ENCODE measurements around the gene PIP5KL1. TPM values are rescaled to one million over a fixed set of nuclear protein-coding genes. Genes with fewer than 3 reads are reported as not detected.

Gene PIP5KL1
- total RNA-seq, 1 experiment from 2014 or later, result 16.8 TPM

DNA sequence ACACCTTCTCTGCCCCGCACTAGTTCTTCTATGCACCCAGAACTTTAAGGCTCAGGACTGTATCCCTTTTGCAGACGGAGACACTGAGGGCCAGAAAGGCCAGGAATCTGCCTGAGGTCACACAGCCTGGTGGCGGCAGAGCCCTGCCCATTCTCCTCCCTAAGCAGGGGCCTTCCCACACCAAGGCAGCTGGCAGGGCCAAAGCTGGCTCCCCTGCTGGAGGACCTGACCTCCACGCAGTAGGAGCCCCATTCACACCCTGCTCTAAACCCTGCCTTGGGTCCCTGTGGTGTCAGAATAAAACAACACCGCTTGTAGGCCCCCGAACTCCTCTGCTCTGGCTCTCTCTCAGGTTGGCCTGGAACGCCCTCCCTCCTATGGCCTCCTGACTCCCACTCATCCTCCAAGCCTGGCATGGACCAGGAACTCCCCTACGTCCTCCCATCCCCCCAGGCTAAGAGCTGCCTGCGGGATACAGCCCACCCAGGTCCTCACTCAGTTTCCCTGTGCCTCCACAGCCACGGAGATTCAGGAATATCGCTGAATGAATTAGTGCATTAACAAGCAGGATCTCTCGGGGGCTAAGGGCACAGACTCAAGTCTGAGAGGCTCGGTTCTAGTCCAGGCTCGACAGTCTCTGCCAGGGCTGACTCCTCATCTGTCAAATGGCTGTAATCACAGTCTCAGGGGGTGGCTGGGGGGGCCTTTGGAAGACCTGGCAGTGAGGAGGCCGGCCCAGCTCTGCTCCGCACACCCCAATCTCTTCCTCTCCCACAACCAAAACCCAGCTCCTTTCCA lies 34.0 kb downstream of the PIP5KL1 start:
- no peaks in the 10 kb centered on the region; the same call in 1 of the 2 replicates for H3K27me3 Mint-ChIP-seq (ENCODE audit: low read depth)
- POLR2A ChIA-PET, result interaction anchor here (0.9 to 1.7 kb wide), 4 partner anchors 11 to 103 kb away, joined by 3 to 8 read pairs (median 4); partner anchors contain the start of genes PIP5KL1 and ST6GALNAC4
- peaks cover 44% of the 10 kb centered on the region for H3K36me3 Mint-ChIP-seq
- TF ChIP-seq MYBL2 (CRISPR knock-in tag; IDR thresholded peaks at IDR 0.05) (no peak), OVOL2 (CRISPR knock-in tag; IDR thresholded peaks at IDR 0.05; ENCODE audit: borderline replicate concordance) (no peak), E2F1 (CRISPR knock-in tag; IDR thresholded peaks at IDR 0.05) (no peak), AR (CRISPR knock-in tag; IDR thresholded peaks at IDR 0.05) (no peak), NFYB (CRISPR knock-in tag; conservative IDR thresholded peaks at IDR 0.05; ENCODE audit: low read depth) (no peak), MXD4 (CRISPR knock-in tag; IDR thresholded peaks at IDR 0.05; ENCODE audit: borderline replicate concordance) (no peak), ELF4 (CRISPR knock-in tag; IDR thresholded peaks at IDR 0.05; ENCODE audit: low read depth) (no peak), ZNF232 (CRISPR knock-in tag; IDR thresholded peaks at IDR 0.05) (no peak), NFE2L1 (CRISPR knock-in tag; IDR thresholded peaks at IDR 0.05) (no peak), ESRRA (CRISPR knock-in tag; IDR thresholded peaks at IDR 0.05; ENCODE audit: borderline replicate concordance) (no peak), ZNF512 (CRISPR knock-in tag; IDR thresholded peaks at IDR 0.05; ENCODE audit: borderline replicate concordance) (no peak)
- TF ChIP-seq, protein P1, sequence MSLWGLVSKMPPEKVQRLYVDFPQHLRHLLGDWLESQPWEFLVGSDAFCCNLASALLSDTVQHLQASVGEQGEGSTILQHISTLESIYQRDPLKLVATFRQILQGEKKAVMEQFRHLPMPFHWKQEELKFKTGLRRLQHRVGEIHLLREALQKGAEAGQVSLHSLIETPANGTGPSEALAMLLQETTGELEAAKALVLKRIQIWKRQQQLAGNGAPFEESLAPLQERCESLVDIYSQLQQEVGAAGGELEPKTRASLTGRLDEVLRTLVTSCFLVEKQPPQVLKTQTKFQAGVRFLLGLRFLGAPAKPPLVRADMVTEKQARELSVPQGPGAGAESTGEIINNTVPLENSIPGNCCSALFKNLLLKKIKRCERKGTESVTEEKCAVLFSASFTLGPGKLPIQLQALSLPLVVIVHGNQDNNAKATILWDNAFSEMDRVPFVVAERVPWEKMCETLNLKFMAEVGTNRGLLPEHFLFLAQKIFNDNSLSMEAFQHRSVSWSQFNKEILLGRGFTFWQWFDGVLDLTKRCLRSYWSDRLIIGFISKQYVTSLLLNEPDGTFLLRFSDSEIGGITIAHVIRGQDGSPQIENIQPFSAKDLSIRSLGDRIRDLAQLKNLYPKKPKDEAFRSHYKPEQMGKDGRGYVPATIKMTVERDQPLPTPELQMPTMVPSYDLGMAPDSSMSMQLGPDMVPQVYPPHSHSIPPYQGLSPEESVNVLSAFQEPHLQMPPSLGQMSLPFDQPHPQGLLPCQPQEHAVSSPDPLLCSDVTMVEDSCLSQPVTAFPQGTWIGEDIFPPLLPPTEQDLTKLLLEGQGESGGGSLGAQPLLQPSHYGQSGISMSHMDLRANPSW (CRISPR knock-in tag; conservative IDR thresholded peaks at IDR 0.05; ENCODE audit: low read depth), result no peak
- TF ChIP-seq, protein P2, sequence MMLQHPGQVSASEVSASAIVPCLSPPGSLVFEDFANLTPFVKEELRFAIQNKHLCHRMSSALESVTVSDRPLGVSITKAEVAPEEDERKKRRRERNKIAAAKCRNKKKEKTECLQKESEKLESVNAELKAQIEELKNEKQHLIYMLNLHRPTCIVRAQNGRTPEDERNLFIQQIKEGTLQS (CRISPR knock-in tag; conservative IDR thresholded peaks at IDR 0.05), result no peak
- H3K4me3 Mint-ChIP-seq, result peak overlapping the region; percentile 12
- peaks cover 21% of the 10 kb centered on the region for H3K4me1 Mint-ChIP-seq
- DNase-seq (ENCODE audit: low spot score), result no peak
- H3K27ac Mint-ChIP-seq, result peak overlapping the region; percentile 57; the same call in 1 of the 2 replicates
- H3K9me3 Mint-ChIP-seq, result peaks cover 6% of the 10 kb centered on the region; the same call in 1 of the 2 replicates
- no peak for ATAC-seq
- CTCF ChIA-PET, result interaction anchor here (0.6 to 1.7 kb wide), 13 partner anchors 14 to 287 kb away, joined by 3 to 33 read pairs (median 4); partner anchors contain the start of genes ST6GALNAC4 and TOR2A

DNA sequence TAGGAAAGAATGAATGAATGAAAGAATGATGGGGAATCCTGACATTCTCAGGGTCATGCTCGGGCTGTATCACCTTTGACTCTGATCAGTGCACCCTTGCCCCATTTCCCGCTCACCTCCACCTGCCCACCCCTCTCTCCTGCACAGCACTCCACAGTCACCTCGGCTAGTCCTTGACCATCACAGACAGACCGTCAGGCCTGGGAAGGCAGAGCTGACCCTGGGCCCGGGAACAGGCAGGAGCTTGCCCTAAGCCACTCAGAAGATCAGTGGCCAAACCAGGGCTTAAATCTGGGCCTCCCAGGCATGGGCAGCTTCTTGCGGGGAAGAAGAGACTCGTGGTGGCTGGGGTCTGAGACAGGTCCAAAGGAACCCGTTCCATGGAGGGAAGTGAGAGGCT lies 34.8 kb downstream of the PIP5KL1 start:
- ATAC-seq, result no peak
- CTCF ChIA-PET, result no interaction called here
- Mint-ChIP-seq H3K9me3 (peaks cover 6% of the 10 kb centered on the region; the same call in 1 of the 2 replicates), H3K36me3 (peaks cover 50% of the 10 kb centered on the region), H3K27ac (no peak overlapping the region), H3K4me3 (no peak overlapping the region), H3K27me3 (ENCODE audit: low read depth) (no peaks in the 10 kb centered on the region; the same call in 1 of the 2 replicates), H3K4me1 (peaks cover 18% of the 10 kb centered on the region)
- POLR2A ChIA-PET, result no interaction called here
- TF ChIP-seq PREB (CRISPR knock-in tag; IDR thresholded peaks at IDR 0.05; ENCODE audit: borderline replicate concordance) (no peak), ERG (CRISPR knock-in tag; IDR thresholded peaks at IDR 0.05) (no peak), ZNF263 (CRISPR knock-in tag; IDR thresholded peaks at IDR 0.05; ENCODE audit: low read depth) (no peak)
- TF ChIP-seq, protein P3, sequence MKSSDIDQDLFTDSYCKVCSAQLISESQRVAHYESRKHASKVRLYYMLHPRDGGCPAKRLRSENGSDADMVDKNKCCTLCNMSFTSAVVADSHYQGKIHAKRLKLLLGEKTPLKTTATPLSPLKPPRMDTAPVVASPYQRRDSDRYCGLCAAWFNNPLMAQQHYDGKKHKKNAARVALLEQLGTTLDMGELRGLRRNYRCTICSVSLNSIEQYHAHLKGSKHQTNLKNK (CRISPR knock-in tag; IDR thresholded peaks at IDR 0.05), result no peak
- no peak for DNase-seq (ENCODE audit: low spot score)
